HS-27A (cell line): ENCODE results near the gene TKTL1.
"Not testable (repeated sequence)": the region's sequence is repeated elsewhere in the genome, so short reads cannot be mapped to it uniquely, and the experiment has no call there.

Source experiments
- DNase-seq: peaks from one replicate; pipeline ENCODE4 v3.0.0-alpha.2; 2012; ENCODE audit warnings: low read depth, missing footprints

Gene TKTL1

DNA sequence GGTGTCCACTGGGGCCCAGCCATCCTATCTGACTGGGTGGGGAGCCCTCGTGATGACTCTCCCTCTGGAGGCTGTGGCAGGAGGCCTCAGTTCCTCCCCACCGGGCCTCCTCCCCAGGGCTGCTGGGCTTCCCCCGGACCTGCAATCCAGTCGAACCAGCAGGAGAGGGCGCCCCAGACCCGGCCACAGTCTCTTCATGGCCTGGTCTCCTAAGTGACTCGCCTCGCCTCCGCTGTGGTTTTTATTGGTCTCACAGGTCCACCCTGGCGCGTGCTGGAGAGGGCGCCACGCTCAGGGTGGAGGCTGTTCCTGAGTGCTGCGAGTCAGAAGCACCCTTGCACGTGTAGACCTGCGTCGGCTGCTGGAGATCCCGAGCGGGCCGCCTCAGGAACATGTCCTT is 48.0 kb downstream of the TKTL1 start:
- not testable (repeated sequence) for DNase-seq

DNA sequence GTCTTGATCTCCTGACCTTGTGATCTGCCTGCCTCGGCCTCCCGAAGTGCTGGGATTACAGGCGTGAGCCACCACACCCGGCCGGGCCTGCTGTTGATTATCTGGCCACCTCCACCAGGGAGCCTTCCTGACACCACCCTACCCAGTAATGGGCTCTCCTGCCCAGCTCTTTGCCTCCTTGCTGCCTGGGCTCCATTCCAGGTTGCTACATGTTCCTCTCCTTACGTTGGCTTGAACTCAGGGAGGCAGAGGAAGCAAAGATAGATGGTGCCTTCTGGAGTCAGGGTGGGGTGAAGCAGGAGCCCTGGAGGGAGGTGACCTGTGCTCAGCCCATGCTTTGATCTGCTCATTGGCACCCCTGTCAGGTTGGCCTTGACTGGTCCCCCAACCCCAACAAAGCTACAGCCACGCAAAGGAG is 52.5 kb downstream of the TKTL1 start:
- no peak for DNase-seq

DNA sequence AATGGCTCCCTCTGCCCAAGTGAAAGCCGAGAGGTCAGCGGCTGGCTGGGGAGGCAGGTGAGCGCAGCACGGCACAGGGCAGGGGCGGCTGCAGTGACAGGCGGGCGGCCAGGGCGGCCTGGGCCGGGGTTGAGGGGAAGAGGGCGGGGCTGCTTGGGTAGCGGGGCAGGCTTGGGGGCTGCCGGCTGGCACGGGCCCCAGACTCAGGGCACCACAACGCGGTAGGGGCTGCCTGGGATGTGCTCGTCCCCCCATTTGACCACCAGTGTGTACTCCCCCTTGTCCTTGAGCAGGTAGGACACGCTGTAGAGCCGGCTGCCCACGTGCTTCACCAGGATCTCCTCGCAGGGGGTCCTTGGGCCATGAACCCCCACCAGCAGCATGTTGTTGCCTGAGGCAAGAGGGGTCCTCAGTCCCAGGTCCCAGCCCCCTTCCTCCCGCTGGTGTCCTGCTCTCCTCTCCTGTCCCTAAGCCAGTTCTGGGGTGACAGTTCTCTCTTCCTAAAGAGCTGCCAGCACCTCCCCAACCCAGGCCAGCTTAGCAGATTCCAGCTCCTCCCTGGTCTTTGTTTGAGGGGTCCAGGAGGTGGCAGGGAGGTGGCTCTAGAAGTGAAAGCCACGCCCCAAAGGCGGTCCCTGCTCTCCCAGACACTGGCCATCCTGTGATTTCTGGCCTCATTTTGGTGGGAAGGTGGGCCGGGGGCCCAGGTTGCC is 53.2 kb downstream of the TKTL1 start:
- no peak for DNase-seq

DNA sequence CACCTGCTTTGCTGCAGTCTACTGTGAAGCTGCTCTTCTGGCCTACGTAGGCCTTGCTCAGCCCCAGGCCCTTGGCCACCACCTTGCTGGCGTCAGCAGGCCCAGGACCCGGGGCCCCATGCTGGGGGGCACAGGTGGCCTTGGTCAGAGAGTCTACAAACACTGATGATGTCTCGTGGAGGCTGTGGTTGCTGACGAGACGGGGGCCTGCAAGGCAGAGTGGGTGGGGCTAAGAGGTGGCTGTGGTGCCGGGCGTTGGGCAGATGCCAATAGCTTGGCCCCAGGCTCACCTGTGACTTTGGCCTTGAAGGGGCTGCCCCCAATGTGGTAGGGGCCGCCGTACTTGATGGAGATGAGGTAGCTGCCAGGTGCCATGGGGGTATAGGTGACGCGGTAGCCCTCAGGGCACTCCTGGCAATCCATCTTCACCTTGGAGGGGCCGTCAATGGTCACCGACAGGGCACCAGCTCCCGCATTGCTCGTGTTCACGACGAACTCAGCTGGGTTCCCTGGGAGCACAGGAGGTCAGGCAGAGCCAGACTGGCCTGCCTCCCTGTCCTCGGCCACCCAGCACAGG is 53.9 kb downstream of the TKTL1 start:
- no peak for DNase-seq

DNA sequence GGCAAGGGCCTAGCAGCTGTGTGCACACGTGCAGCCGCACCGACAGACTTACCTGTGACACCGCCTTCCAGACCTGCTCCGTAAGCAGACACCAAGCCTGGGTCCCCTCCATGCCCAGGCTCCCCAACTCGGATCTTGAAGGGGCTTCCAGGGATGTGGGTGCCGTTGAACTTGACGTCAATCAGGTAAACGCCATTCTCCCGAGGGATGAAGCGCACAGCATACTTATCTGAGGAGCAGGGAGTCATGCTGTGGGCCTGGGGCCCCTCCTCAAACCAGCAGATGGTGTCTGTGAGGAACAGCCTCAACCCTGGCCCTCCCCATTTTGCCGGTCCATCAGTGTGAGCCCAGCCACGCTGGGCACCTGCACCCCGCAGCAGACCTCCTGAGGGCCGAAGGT is 54.4 kb downstream of the TKTL1 start:
- DNase-seq, result no peak

DNA sequence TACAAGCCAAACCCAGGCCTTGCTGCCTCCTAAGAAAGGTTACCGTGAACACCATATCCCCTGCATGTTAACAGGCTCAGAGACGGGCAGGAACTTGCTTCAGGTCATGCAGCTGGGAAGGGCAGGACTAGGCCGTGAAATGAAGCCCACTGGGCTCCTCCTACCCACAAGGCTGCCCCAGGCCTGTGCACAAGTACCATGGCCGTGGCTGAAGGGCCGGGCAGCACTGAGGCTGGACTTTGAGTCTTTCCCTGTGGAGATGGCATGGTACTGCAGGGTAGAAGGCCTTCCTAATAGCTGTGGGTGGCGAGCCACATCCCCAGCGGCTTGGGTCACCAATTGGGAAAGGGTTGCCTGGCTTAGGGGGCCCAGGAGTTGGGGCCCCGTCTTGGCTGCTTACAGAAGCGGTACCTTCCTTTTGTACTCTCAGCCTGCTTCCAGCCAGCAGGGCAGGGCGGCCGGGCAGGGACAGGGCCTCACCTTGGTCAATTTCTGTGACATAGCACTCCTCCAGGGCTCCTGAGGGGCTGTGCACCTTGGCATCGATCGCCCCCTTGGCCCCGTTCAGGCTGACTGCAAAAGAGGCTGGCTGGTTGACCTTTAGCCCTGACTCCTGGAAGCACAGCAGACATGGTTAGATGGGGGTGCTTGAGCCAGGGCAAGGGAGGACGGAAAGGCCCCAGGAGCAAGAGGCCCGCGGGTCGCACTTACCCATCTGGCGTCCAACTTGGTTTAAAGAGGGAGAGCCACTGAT is 55.0 kb downstream of the TKTL1 start:
- DNase-seq, result no peak

DNA sequence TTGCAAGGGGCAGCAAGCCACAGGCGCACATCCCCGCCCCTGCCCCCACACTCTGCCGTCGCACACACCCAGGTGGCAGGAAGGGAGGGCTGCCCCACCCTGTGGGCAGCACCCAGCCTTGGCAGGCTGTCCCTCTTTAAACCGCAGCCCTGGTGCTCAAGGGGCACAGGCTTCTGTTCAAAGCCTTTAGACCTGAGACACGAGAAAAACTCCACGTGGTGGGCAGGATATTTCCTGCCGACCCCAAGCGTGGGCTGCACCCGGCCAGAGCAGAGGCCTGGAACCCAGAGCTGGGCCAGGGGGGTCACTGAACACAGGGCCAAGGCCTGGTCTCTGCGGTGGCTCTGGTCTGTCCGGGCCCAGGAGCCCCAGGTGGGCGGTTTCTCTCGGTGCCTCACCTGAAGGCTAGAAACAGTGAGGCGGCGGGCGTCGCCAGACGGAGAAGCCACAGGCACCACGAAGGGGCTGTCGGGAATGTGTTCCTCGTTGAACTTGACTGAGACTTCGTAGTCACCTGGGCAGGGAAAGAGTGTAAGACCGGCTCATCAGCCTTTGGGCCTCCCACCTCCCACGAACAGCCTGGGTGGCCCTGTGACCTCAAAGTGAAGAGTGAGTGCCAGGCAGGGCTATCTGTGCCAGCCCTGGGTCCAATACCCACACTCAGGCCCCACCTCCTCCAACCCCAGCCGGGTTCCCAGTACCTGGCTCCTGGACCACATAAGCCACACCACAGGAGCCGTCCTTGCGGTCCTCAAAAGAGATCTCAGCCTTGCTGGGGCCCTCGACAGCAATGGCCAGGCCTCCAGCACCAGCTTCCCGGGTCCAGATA is 55.8 kb downstream of the TKTL1 start:
- no peak for DNase-seq

DNA sequence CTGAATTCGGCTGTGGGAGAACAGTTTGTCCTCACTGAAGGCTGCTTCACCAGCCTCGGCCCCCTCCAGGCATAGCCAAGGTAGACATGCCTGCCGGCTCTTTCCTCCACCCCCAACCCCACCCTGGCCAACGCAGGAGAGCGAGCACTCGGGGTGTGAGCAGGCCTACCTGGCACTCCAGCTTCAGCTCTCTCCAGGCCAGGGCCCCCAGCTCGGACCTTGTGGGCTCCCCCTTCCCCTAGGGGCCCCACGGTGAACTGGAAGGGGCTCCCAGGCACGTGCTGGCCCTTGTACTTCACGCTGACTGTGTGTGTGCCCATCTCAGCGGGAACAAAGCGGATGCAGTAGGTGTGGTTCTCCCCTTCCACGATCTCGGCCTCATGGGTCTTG is 56.4 kb downstream of the TKTL1 start:
- DNase-seq, result no peak

DNA sequence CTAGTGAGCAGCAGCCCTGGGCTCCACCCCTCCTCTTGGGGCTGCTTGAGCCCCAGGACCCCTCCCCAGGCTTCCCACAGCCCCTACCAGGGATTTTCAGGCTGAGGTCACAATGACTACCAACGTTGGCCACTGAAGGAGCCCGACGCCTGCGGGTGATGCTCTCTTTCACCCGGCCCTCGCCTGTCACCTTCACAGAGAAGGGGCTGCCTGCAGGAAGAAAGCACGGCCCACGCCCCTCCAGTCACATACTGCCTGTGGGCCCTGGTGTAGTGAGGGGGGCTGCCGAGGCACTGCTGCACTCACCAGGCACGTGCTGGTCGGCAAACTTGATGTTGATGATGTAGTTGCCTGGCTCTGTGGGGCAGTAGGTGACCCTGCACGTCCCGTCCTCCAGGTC is 56.9 kb downstream of the TKTL1 start:
- DNase-seq, result no peak

DNA sequence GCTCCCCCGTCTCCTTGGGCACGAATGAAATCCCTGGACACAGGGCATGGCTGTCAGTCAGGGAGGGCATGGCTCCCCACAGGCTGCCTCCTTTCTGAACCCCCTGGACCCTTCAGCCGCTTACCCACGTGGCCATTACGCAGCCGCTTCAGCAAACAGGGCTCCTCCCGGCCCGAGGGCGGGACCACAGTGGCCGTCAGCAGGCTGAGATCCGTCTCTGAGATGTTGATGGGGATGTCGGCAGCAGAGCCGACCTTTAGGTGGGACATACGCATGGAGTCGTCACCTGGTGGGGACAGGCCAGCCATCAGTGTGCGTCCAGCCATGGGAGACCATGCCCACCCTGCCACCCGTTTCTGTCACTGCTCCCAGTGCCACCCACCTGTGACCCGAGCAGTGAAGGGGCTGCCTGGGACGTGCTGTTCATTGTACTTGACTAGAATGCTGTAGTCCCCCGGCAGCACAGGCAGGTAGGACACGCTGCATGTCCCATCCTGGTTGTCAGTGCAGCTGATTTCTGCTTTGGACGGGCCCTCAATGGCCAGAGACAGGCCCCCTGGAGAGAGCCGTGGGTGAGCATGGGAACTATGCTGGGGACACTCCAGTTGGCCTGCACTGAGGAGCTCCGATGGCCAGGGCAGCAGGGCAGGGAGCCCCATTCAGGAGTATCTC is 57.7 kb downstream of the TKTL1 start:
- no peak for DNase-seq

DNA sequence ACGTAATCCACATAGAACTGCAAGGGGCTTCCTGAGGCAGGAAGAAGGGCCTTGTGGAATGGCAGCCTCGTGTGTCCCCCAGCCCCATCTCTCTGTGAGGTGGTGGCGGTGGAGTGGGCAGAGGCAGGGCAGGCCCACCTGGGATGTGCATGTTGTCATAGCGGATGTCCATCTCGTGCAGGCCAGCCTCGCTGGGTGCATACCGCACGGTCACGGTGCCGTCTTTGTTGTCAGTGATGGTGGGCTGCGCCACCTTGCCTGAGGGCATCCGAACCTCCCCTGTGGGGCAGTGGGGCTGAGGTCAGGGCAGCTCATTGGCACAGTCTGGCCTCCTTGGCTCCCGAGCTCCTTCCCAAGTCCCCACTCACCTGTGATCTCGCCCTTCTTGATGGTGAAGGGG is 58.4 kb downstream of the TKTL1 start:
- no peak for DNase-seq

DNA sequence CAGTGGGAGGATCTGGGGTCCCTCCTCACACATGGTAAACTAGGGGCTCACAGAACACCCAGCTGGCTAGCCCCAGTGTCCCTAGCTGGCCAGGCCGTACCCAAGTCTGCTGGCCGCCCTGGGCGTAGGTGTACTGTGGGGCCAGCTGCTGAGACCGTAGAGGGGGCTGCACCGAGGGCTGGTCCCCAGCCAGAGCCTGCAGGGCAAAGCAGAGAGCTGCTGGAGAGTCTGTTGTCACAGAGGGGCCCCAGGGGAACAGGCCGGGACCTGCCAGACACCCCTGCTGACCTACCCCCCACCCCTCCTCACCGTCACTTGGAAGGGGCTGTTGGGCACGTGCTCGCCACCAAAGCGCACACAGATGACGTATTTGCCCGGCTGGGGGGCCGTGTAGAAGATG is 58.9 kb downstream of the TKTL1 start:
- DNase-seq, result no peak

DNA sequence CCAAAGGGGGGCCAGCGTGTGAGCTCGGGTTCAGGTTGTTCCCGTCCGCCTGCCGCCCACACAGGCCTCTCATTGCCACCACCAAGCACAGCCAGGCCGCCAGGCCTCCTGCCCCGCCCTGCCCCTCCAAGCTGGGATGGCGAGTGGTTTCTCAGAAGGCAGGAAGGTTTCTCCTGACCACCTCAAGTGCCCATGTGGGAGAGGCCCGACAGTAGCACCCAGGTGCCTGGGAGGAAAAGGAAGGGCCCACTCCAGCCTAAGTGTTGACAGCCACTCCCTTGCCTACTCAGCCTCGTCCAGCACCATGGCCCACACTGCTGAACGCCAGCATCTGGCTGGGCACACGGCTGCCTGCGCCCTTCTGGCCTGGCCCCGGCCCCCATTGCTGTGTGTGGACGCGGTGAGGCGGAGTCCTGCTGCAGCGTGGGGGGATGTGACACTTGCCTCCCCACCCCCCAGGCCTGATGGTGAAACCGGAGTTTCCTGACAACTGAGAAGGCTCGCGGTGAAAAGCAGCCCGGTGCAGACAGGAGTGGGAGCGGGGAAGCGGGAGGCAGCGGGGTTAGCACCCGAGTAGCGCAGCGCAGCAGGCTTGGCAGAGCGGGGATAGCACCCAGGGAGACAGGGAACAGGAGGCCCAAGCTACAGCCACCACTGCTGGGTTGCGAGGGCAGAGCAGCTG is 59.6 kb downstream of the TKTL1 start:
- DNase-seq, result no peak

DNA sequence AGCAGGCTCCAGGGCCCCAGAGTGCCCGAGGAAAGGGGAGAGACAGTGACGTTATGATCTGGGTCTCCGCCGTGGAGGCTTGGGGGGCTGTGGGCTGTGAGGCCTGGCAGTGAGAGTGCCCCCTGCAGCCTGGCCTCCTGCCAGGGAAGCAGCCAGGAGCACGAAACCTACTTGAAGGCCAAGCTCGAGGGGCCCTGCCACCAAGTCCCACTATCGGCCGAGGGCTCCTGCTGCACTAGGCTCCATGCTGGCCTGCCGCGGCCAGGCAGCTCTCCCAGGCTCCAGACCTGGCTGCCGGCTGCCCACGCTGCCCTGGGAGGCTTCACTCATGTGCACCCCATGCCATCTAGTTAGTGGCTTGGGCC is 60.2 kb downstream of the TKTL1 start:
- no peak for DNase-seq

DNA sequence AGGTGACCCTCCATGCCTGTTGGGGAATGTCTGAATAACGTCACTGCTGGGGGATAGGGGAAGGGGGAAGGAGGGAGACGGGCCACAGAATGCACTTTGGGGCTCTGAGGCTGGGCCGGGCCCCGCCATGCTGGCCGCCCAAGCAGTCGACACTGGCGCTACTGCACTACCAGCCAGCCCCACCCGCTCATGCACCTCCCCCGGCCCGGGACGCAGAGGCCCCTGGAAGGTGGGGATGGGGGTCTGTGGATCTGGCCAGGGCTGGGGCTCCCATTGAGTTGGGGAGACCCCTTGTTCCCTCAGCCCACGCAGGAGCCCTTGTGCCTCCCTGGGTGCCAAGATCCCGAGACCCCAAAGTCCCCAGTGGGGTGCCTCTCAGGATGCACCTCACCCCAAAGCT is 61.0 kb downstream of the TKTL1 start:
- DNase-seq, result no peak

DNA sequence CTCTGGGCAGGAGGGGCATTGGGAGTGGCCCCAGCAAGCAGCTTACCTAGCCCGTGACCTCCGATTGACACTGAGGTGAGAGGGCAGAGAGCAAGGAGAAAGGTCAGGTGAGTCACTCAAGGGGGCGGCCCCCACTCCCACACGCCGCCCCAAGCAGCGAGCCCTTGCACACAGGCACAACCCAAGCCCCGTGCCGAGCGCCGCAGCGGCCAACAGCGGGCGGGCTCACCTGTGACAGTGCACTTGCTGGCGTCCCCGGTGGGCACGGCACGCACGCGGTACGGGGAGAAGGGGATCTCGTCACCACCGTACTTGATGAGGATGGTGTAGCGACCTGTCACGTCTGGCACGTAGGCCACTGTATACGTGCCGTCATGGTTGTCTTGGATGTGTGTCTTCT is 61.6 kb downstream of the TKTL1 start:
- no peak for DNase-seq

DNA sequence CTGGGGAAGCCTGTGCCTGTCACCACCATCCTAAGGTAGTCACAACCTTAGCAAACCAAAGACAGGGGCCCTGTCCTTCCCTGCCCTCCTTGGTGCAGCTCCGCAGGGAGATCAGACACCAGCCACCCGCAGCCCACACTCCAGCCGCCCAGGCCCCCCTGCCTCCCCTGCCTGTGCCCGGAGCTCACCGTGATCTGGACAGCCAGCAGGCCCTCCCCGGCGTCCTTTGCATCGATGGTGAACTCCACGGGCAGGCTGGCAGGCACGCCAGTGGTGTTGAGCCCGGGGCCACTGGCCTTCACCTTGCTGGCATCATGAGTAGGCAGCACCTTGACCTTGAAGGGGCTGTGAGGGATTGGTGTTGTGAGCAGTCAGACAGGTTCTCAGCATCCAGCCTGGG is 62.4 kb downstream of the TKTL1 start:
- DNase-seq, result no peak

DNA sequence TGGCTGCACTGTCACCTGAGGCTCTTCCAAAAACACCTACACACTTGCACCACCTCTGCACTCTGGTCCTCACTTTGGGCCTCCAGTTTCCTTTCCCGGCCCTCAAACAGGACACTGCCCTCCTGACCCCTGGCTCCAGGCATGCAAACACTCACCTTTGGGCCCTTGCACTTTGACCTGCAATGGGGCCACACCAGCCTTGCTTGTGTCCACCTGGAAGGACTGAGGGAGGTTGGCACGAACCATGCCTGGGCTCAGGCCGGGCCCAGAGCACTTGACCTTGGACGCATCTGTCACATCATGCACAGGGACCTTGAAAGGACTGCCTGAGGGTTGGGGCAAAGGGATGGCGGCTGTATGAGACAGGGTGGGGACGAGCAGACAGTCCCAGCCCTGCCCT is 63.2 kb downstream of the TKTL1 start:
- no peak for DNase-seq

DNA sequence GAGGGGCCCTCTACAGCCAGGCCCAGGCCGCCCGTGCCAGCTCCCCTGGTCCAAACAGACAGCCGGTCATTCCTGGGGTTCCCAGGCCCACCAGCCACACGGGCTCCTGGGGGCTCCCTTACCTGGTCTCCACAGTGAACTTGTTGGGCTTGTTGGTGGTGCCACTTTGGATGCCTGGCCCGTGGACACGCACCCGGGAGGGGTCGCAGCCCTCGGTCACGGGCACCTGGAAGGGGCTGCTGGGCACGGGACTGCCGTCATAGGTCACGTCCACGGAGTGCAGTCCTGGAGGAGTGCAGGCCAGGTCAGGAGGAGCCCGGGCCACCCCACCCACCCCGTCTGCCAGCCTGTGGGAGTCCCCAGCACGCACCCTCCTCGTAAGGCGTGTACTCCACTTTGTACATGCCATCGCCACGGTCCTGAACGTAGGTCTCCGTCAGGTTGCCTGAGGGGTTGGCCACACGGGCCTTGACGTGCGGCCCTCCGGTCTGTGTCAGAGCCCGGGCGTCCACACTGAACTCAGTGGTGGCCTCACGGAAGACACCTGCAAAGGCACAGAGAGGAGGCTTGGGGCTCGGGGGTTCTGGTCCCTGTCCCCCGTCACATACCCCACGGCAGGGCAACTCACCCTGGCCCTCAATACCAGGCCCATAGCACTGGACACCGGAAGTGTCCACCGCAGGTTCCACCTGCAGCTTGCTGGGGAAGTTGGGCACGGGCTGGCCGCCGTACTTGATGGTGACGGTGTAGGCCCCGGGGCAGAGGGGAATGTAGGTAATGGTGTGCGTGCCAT is 64.0 kb downstream of the TKTL1 start:
- no peak for DNase-seq

DNA sequence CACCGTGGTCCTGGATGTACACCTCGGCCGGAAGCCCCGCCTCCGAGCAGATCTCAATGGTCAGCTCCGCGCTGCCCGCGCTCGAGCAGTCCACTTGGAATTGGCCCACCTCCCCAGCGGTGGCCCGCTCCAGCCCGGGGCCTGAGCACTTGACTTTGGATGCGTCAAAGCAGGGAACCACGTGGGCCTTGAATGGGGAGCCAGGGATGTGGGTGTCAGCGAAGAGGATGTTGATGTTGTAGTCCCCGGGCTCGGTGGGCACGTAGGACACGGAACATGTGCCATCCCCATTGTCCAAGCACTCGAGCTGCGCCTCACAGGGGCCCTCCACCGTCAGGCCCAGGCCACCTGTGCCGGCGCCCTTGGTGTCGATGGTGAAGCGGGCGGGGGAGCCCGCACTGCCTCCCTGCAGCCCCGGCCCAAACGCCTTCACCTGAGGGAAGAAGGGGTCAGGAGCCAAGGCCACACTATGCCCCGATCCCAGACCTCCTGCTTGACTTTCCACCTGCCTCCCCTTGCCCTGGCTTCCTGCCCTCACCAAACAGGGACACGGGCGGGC is 64.6 kb downstream of the TKTL1 start:
- DNase-seq, result no peak
